ENCODE measurements around the gene TMEM18.
A peak's percentile ranks its signal among the peaks of the same experiment; 100 is the strongest.

Gene TMEM18

GRCh38 chr2:671787-672605, 5.2 kb downstream of the TMEM18 start:
- peaks cover 45% of the 10 kb centered on the region for H3K4me1 Mint-ChIP-seq
- H3K9me3 Mint-ChIP-seq: no peaks in the 10 kb centered on the region
- no peaks in the 10 kb centered on the region for H3K27me3 Mint-ChIP-seq
- DNase-seq (no peak), ATAC-seq (no peak)
- H3K27ac Mint-ChIP-seq: no peak overlapping the region
- no peak overlapping the region for H3K4me3 Mint-ChIP-seq
- peaks cover 38% of the 10 kb centered on the region for H3K36me3 Mint-ChIP-seq (ENCODE audit: low read depth)

GRCh38 chr2:671072-671471, 6.1 kb downstream of the TMEM18 start:
- H3K27ac Mint-ChIP-seq: no peak overlapping the region
- no peaks in the 10 kb centered on the region for H3K9me3 Mint-ChIP-seq
- H3K36me3 Mint-ChIP-seq (ENCODE audit: low read depth): peaks cover 41% of the 10 kb centered on the region
- H3K27me3 Mint-ChIP-seq: no peaks in the 10 kb centered on the region
- DNase-seq: no peak
- peaks cover 38% of the 10 kb centered on the region for H3K4me1 Mint-ChIP-seq
- no peak for ATAC-seq
- no peak overlapping the region for H3K4me3 Mint-ChIP-seq

- H3K27me3 Mint-ChIP-seq: no peaks in the 10 kb centered on the region
- peaks cover 2% of the 10 kb centered on the region for H3K9me3 Mint-ChIP-seq
- H3K4me3 Mint-ChIP-seq: no peak overlapping the region
- DNase-seq (no peak), ATAC-seq (no peak)
- H3K4me1 Mint-ChIP-seq: peaks cover 33% of the 10 kb centered on the region
- no peak overlapping the region for H3K27ac Mint-ChIP-seq
- peaks cover 46% of the 10 kb centered on the region for H3K36me3 Mint-ChIP-seq (ENCODE audit: low read depth)
Measured at GRCh38 chr2:670637-671036, 6.6 kb downstream of the TMEM18 start.

DNA sequence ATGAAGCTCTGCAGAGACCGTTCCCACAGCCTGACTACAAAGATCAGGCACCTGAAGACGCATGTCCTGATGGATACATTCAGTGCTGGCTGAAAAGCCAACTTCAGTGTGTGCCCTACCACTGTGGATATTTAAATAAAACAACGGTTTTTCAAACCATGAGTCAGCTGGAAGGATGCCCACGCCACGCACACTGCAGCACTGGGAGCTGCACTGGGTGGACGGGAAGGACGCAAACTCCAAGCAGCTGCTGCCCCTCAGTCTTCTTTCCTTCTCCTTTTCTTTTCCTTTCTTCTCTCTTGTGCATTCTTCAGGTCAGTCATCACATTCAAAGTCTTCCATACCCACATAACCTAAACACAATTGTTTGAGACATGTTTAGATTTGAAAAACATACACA, 7.9 kb downstream of the TMEM18 start:
- Mint-ChIP-seq H3K36me3 (ENCODE audit: low read depth) (peaks cover 54% of the 10 kb centered on the region), H3K27ac (no peak overlapping the region), H3K9me3 (peaks cover 10% of the 10 kb centered on the region), H3K27me3 (no peaks in the 10 kb centered on the region), H3K4me3 (no peak overlapping the region), H3K4me1 (peaks cover 30% of the 10 kb centered on the region)
- no peak for DNase-seq
- ATAC-seq: no peak

- no peak for DNase-seq
- Mint-ChIP-seq H3K36me3 (ENCODE audit: low read depth) (peaks cover 53% of the 10 kb centered on the region), H3K27me3 (no peaks in the 10 kb centered on the region), H3K27ac (no peak overlapping the region), H3K9me3 (peaks cover 10% of the 10 kb centered on the region), H3K4me1 (peaks cover 25% of the 10 kb centered on the region), H3K4me3 (no peak overlapping the region)
- no peak for ATAC-seq
Measured at GRCh38 chr2:668000-668398, 9.2 kb downstream of the TMEM18 start.

GRCh38 chr2:667332-667999, 9.7 kb downstream of the TMEM18 start:
- H3K36me3 Mint-ChIP-seq (ENCODE audit: low read depth): peaks cover 48% of the 10 kb centered on the region
- DNase-seq (no peak), ATAC-seq (peak; percentile 69)
- peaks cover 10% of the 10 kb centered on the region for H3K9me3 Mint-ChIP-seq
- no peak overlapping the region for H3K4me3 Mint-ChIP-seq
- peaks cover 30% of the 10 kb centered on the region for H3K4me1 Mint-ChIP-seq
- H3K27ac Mint-ChIP-seq: no peak overlapping the region
- H3K27me3 Mint-ChIP-seq: no peaks in the 10 kb centered on the region

DNA sequence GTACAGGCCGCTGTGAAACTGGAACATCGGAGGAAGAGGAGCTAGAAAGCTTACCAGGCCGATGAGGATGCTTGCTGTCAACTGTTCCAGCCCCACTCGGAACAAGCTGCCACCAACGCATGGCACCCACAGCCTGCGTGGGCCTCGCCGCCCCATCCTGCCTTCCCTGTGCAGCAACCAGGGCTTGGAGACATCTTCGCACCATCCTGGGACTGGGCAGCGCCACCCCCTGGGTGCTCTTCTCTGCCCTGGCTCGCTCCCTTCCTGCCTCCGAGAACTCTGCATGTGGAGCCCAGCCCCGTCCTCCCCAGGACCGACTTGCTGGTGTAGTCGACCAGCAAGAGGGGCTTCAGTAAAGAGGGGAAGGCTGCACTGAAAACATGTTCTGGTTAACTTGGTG, 10.8 kb downstream of the TMEM18 start:
- peaks cover 46% of the 10 kb centered on the region for H3K36me3 Mint-ChIP-seq (ENCODE audit: low read depth)

DNA sequence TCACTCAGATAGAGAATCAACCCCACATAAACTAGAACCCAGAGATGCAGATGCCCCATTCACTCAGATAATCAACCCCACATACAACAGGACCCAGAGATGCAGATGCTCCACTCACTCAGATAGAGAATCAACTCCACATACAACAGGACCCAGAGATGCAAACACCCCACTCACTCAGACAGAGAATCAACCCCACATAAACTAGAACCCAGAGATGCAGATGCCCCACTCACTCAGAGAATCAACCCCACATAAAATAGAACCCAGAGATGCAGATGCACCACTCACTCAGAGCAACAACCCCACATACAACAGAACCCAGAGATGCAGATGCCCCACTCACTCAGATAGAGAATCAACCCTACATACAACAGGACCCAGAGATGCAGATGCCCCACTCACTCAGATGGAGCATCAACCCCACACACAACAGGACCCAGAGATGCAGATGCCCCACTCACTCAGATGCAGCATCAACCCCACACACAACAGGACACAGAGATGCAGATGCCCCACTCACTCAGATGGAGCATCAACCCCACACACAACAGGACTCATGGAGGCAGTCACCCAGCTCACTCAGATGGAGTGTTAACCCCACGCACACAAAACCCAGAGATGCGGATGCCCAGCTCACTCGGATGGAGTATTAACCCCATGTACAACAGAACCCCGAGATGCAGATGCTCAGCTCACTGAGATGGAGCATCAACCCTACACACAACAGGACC, 11.7 kb downstream of the TMEM18 start:
- peaks cover 38% of the 10 kb centered on the region for H3K4me1 Mint-ChIP-seq

More for the DNA sequence above, 10.8 kb downstream of the TMEM18 start:
- ATAC-seq (no peak), DNase-seq (no peak)
- Mint-ChIP-seq H3K4me1 (peaks cover 37% of the 10 kb centered on the region), H3K27me3 (no peaks in the 10 kb centered on the region), H3K9me3 (peaks cover 10% of the 10 kb centered on the region), H3K4me3 (no peak overlapping the region), H3K27ac (no peak overlapping the region)

DNA sequence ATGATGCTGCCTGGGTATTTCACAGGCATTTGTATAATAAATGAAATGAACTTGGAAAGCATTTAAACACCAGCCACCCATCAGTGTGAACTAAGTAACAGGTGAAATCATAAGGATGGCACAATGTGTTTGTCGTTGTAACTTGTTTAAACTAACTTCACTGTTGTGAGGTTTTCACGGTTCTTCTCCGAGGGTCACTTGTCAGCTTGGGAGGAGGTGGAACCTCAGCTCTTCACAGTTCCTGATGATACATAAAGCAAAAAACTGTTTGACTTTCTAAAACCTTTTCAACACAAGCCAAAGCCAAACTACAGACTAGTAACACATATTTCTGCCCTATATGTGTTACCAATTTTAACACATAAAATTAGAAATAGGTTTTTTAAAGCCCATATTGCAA, 13.1 kb downstream of the TMEM18 start:
- no peak overlapping the region for H3K27ac Mint-ChIP-seq
- peaks cover 31% of the 10 kb centered on the region for H3K36me3 Mint-ChIP-seq (ENCODE audit: low read depth)

More for the DNA sequence above, 11.7 kb downstream of the TMEM18 start:
- DNase-seq: no peak
- Mint-ChIP-seq H3K9me3 (peaks cover 10% of the 10 kb centered on the region), H3K4me3 (no peak overlapping the region), H3K27me3 (no peaks in the 10 kb centered on the region), H3K36me3 (ENCODE audit: low read depth) (peaks cover 40% of the 10 kb centered on the region), H3K27ac (no peak overlapping the region)
- ATAC-seq: no peak

GRCh38 chr2:663221-663620, 14.0 kb downstream of the TMEM18 start:
- peaks cover 28% of the 10 kb centered on the region for H3K36me3 Mint-ChIP-seq (ENCODE audit: low read depth)

More for the DNA sequence above, 13.1 kb downstream of the TMEM18 start:
- DNase-seq (no peak), ATAC-seq (no peak)
- H3K9me3 Mint-ChIP-seq: peaks cover 10% of the 10 kb centered on the region
- H3K27me3 Mint-ChIP-seq: no peaks in the 10 kb centered on the region
- no peak overlapping the region for H3K4me3 Mint-ChIP-seq
- H3K4me1 Mint-ChIP-seq: peaks cover 36% of the 10 kb centered on the region

DNA sequence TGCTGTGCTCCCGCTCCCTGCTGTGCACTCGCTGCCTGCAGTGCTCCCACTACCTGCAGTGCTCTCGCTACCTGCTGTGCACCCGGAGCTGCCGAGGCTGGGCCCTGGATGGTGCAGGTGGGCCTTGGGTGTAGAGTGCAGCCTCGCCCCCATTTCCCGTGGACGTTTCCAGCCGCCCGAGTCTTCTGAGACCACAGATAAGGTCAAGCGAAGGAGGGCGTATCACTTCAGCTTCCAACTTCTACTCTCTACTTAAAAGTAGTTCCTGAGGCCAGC, 15.9 kb downstream of the TMEM18 start:
- Mint-ChIP-seq H3K4me3 (no peak overlapping the region), H3K27ac (no peak overlapping the region), H3K9me3 (peaks cover 10% of the 10 kb centered on the region), H3K4me1 (peaks cover 37% of the 10 kb centered on the region), H3K27me3 (no peaks in the 10 kb centered on the region), H3K36me3 (ENCODE audit: low read depth) (peaks cover 15% of the 10 kb centered on the region)
- ATAC-seq (no peak), DNase-seq (no peak)

More at GRCh38 chr2:663221-663620, 14.0 kb downstream of the TMEM18 start:
- no peak overlapping the region for H3K4me3 Mint-ChIP-seq
- peaks cover 10% of the 10 kb centered on the region for H3K9me3 Mint-ChIP-seq
- H3K27ac Mint-ChIP-seq: no peak overlapping the region
- DNase-seq (no peak), ATAC-seq (no peak)
- H3K4me1 Mint-ChIP-seq: peaks cover 34% of the 10 kb centered on the region
- no peaks in the 10 kb centered on the region for H3K27me3 Mint-ChIP-seq

DNA sequence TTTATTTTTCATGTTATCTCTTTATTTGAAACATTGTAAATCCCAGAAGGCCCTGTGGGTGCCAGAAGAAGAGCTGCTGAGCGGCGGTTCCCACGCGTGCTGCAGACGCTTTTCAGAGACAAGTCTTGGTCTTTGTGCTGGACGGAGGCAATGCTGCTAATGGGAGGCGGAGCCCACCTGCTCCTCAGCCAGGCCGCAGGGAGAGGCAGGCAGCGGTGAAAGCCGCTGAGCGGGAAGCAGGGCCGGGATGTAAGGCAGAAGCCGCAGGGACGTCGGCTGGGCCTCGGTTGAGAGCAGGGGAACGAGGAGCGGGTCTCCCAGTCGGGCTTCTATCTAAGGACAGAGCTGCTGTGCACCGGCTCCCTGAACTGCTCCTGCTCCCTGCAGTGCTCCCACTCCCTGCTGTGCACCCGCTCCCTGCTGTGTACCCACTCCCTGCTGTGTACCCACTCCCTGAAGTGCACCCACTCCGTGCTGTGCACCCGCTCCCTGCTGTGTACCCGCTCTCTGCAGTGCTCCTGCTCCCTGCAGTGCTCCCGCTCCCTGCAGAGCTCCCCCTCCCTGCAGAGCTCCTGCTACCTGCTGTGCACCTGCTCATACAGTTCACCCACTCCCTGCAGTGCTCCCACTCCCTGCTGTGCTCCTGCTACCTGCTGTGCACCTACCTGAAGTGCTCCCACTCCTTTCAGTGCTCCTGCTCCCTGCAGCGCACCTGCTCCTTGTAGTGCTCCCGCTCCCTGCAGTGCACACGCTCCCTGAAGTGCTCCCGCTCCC, 16.4 kb downstream of the TMEM18 start:
- peaks cover 43% of the 10 kb centered on the region for H3K4me1 Mint-ChIP-seq
- ATAC-seq (no peak), DNase-seq (no peak)
- no peak overlapping the region for H3K4me3 Mint-ChIP-seq
- peaks cover 10% of the 10 kb centered on the region for H3K36me3 Mint-ChIP-seq (ENCODE audit: low read depth)
- no peaks in the 10 kb centered on the region for H3K27me3 Mint-ChIP-seq
- peaks cover 10% of the 10 kb centered on the region for H3K9me3 Mint-ChIP-seq
- H3K27ac Mint-ChIP-seq: no peak overlapping the region

DNA sequence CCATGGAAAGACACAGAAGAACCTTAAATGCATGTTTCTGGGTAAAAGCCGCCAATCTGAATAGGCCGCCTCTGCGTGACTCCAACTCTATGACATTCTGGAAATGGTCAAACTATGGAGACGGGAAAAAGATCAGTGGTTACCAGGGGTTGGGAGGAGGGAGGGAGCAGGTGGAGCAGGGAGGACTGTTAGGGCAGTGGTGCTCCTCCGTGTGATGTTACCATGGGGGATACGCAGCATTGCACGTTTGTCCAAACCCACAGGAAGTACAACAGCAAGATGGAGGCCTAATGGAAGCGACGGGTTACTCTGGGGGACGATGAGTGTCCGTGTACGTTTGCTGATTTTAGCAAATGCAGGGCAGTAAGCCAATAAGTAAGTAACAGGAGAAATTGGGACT, 17.2 kb downstream of the TMEM18 start:
- H3K36me3 Mint-ChIP-seq (ENCODE audit: low read depth): peaks cover 3% of the 10 kb centered on the region
- no peak overlapping the region for H3K4me3 Mint-ChIP-seq

DNA sequence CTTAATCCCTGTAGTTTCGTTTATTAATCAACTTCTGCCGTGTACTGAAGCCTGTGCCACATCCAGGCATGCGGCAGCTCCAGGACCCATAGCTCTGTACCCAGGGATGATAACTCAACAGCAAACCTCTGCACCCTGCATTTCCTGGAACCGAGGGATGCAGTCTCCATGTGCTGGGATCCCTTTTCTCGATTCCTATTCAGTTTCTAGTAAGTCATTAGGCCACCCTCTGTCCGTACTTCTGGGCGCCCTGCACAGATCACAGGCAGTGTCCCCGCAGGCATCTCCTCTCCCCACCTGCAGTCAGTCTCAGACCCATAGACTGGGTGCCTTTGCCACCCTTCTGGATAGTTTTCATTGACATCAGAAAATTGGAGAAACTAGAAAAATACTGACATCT, 18.8 kb downstream of the TMEM18 start:
- Mint-ChIP-seq H3K4me1 (peaks cover 43% of the 10 kb centered on the region), H3K9me3 (no peaks in the 10 kb centered on the region), H3K27ac (no peak overlapping the region), H3K4me3 (no peak overlapping the region), H3K36me3 (ENCODE audit: low read depth) (no peaks in the 10 kb centered on the region), H3K27me3 (no peaks in the 10 kb centered on the region)
- ATAC-seq (no peak), DNase-seq (no peak)

More for the DNA sequence above, 17.2 kb downstream of the TMEM18 start:
- DNase-seq (no peak), ATAC-seq (no peak)
- H3K27me3 Mint-ChIP-seq: no peaks in the 10 kb centered on the region
- H3K4me1 Mint-ChIP-seq: peaks cover 46% of the 10 kb centered on the region
- peaks cover 2% of the 10 kb centered on the region for H3K9me3 Mint-ChIP-seq
- H3K27ac Mint-ChIP-seq: no peak overlapping the region
